Neural crest cell (in vitro differentiated cells): Measurements from ENCODE around the gene CPTP. TPM values are rescaled to one million over a fixed set of nuclear protein-coding genes. Genes with fewer than 3 reads are reported as not detected.
A peak's percentile ranks its signal among the peaks of the same experiment; 100 is the strongest.

Experiments
- DNase-seq: peaks from one replicate; pipeline ENCODE4 v3.0.0; 2021; ENCODE audit warnings: low read depth, mixed read lengths, low spot score
- H3K27ac Mint-ChIP-seq: one replicate; pipeline ENCODE4 v1.8.0; 2021; ENCODE audit warnings: mild to moderate bottlenecking, mixed read lengths; ENCODE audit not compliant: unreplicated experiment
- H3K27me3 Mint-ChIP-seq: 2 replicates; pipeline ENCODE4 v1.8.0; 2021; ENCODE audit warnings: low read depth, mild to moderate bottlenecking, mixed read lengths
- H3K36me3 Mint-ChIP-seq: 2 replicates; pipeline ENCODE4 v1.8.0; 2021; ENCODE audit warnings: low read depth, mild to moderate bottlenecking, mixed read lengths
- H3K4me1 Mint-ChIP-seq: 2 replicates; pipeline ENCODE4 v1.8.0; 2021; ENCODE audit warnings: mixed read lengths
- H3K4me3 Mint-ChIP-seq: one replicate; pipeline ENCODE4 v1.8.0; 2021; ENCODE audit warnings: mild to moderate bottlenecking, mixed read lengths
- H3K9me3 Mint-ChIP-seq: 2 replicates; pipeline ENCODE4 v1.8.0; 2021; ENCODE audit warnings: mixed read lengths
- microRNA-seq: library from miRNA; unstranded; fragments of <30 nt; microRNA quantifications from one replicate; pipeline ENCODE4, GENCODE V29; 2020
- total RNA-seq: library from RNA; stranded (reverse); gene quantifications from 2 replicates; pipeline ENCODE4 v1.2.1, GENCODE V29; 2021
- TF ChIP-seq, protein P1 (sequence below): fragments of 200-600 bp; sonication (generic); conservative IDR thresholded peaks from 2 replicates; pipeline ENCODE4 v1.5.0; 2021; ENCODE audit warnings: antibody characterized with exemption, mild to moderate bottlenecking

The CPTP gene
- total RNA-seq, 1 donor from 2014 or later: 18.9 TPM

GRCh38 chr1:1374929-1375662, 50.5 kb downstream of the CPTP start, which contains the start of gene AURKAIP1:
Gene AURKAIP1, minus strand, starts transcription at chr1:1375207. Its CDS starts 451 bp downstream, at chr1:1374756.
- no peaks in the 10 kb centered on the region for H3K36me3 Mint-ChIP-seq
- peak; percentile 92 for DNase-seq
- TF ChIP-seq, protein P1, sequence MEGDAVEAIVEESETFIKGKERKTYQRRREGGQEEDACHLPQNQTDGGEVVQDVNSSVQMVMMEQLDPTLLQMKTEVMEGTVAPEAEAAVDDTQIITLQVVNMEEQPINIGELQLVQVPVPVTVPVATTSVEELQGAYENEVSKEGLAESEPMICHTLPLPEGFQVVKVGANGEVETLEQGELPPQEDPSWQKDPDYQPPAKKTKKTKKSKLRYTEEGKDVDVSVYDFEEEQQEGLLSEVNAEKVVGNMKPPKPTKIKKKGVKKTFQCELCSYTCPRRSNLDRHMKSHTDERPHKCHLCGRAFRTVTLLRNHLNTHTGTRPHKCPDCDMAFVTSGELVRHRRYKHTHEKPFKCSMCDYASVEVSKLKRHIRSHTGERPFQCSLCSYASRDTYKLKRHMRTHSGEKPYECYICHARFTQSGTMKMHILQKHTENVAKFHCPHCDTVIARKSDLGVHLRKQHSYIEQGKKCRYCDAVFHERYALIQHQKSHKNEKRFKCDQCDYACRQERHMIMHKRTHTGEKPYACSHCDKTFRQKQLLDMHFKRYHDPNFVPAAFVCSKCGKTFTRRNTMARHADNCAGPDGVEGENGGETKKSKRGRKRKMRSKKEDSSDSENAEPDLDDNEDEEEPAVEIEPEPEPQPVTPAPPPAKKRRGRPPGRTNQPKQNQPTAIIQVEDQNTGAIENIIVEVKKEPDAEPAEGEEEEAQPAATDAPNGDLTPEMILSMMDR: peak; percentile 31
- peak within 1 kb of the TSS; percentile 93 for H3K4me3 Mint-ChIP-seq
- H3K27ac Mint-ChIP-seq: peak within 1 kb of the TSS; percentile 94
- H3K4me1 Mint-ChIP-seq: peaks cover 9% of the 10 kb centered on the region
- H3K9me3 Mint-ChIP-seq: no peaks in the 10 kb centered on the region
- H3K27me3 Mint-ChIP-seq: no peaks in the 10 kb centered on the region

DNA sequence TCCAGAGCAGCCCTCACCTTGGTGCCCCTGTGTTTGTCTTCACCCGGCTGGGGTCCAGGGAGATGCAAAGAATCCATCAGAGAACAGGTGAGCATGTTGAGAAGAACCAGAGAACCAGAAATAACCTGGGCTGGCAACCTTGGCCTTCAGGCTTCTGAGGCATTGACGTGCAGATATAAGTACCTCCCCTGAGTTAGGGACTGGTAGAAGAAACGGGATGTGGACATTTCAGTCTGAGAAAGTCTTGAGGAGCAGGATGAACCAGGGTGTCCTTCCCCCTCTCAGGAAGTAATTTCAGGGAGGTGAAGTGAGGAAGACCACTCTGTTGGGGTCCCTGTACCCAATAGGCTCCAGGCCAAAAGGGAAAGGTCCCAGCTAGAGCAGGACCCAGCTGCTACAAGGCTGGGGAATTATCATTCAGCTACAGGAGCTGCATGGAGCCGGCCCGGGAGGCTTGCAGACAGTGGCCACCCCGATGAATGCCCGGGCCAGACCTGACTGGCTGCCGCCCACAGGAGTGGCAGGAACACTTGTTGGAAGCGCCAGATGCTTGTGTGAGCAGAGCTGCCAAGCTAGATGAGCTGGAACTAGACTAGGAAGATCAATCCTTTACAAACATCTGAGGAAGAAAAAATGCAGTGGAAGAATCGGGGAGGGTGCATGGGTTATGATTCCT, 52.1 kb downstream of the CPTP start:
- Mint-ChIP-seq H3K4me3 (no peak overlapping the region), H3K9me3 (no peaks in the 10 kb centered on the region), H3K4me1 (peaks cover 9% of the 10 kb centered on the region), H3K27me3 (no peaks in the 10 kb centered on the region), H3K36me3 (no peaks in the 10 kb centered on the region), H3K27ac (no peak overlapping the region)
- DNase-seq: no peak
- TF ChIP-seq, protein P1: no peak

GRCh38 chr1:1377540-1378205, 53.1 kb downstream of the CPTP start:
- Mint-ChIP-seq H3K4me1 (peaks cover 9% of the 10 kb centered on the region), H3K4me3 (peak overlapping the region; percentile 62), H3K27me3 (no peaks in the 10 kb centered on the region), H3K36me3 (peaks cover 1% of the 10 kb centered on the region), H3K27ac (no peak overlapping the region), H3K9me3 (no peaks in the 10 kb centered on the region)
- TF ChIP-seq, protein P1: no peak
- DNase-seq: no peak

Small RNA genes lying within 50 kb of the gene (microRNA-seq; reads per million reads assigned to microRNA genes)
- gene MIR6726 (13.6 reads per million, percentile 29 among the genes with 10 or more reads in this experiment), gene MIR6727 (1.8 reads per million), gene MIR6808 (3.0 reads per million)

Other genes starting within 250 kb of the CPTP start
- gene C1orf159, start 208.7 kb upstream of the CPTP start, total RNA-seq: 26.1 and 26.2 TPM in 2 replicates
- gene TTLL10, start 150.9 kb upstream of the CPTP start, total RNA-seq: not detected in 2 replicates
- not detected in 2 replicates for gene TNFRSF18, start 118.2 kb upstream of the CPTP start, total RNA-seq
- 0.19 and 0.20 TPM in 2 replicates for gene TNFRSF4, start 110.6 kb upstream of the CPTP start, total RNA-seq
- gene SDF4, start 92.8 kb upstream of the CPTP start, total RNA-seq: 76.1 and 93.8 TPM in 2 replicates
- gene B3GALT6, start 92.6 kb upstream of the CPTP start, total RNA-seq: 39.8 and 41.1 TPM in 2 replicates
- 0.66 and 0.79 TPM in 2 replicates for gene C1QTNF12, start 78.1 kb upstream of the CPTP start, total RNA-seq
- gene UBE2J2, start 50.9 kb upstream of the CPTP start, total RNA-seq: 77.0 and 80.8 TPM in 2 replicates
- gene SCNN1D, start 44.4 kb upstream of the CPTP start, total RNA-seq: 5.9 and 10.8 TPM in 2 replicates
- gene ACAP3, start 16.9 kb upstream of the CPTP start, total RNA-seq: 111 and 124 TPM in 2 replicates
- gene PUSL1, start 16.2 kb upstream of the CPTP start, total RNA-seq: 26.3 and 27.9 TPM in 2 replicates
- 137 and 160 TPM in 2 replicates for gene INTS11, start 142 bp upstream of the CPTP start, total RNA-seq
- gene TAS1R3, start 6.5 kb downstream of the CPTP start, total RNA-seq: 0.64 and 0.68 TPM in 2 replicates
- gene DVL1, start 24.6 kb downstream of the CPTP start, total RNA-seq: 63.4 and 66.7 TPM in 2 replicates
- gene MXRA8, start 33.8 kb downstream of the CPTP start, total RNA-seq: 5.0 and 5.8 TPM in 2 replicates
- 127 and 128 TPM in 2 replicates for gene AURKAIP1, start 50.4 kb downstream of the CPTP start, total RNA-seq
- gene CCNL2, start 74.5 kb downstream of the CPTP start, total RNA-seq: 249 and 261 TPM in 2 replicates
- gene MRPL20, start 82.5 kb downstream of the CPTP start, total RNA-seq: 113 and 117 TPM in 2 replicates
- 0.66 and 0.89 TPM in 2 replicates for gene ANKRD65, start 96.5 kb downstream of the CPTP start, total RNA-seq
- gene VWA1, start 110.9 kb downstream of the CPTP start, total RNA-seq: 8.9 and 9.6 TPM in 2 replicates
- 0.23 and 0.41 TPM in 2 replicates for gene ATAD3C, start 124.9 kb downstream of the CPTP start, total RNA-seq
- gene ATAD3B, start 147.0 kb downstream of the CPTP start, total RNA-seq: 45.1 and 50.0 TPM in 2 replicates
- gene ATAD3A, start 187.4 kb downstream of the CPTP start, total RNA-seq: 54.4 and 58.0 TPM in 2 replicates
- 13.4 and 16.9 TPM in 2 replicates for gene TMEM240, start 215.8 kb downstream of the CPTP start, total RNA-seq